ENCODE results near the gene FOXP1.

The FOXP1 gene

DNA sequence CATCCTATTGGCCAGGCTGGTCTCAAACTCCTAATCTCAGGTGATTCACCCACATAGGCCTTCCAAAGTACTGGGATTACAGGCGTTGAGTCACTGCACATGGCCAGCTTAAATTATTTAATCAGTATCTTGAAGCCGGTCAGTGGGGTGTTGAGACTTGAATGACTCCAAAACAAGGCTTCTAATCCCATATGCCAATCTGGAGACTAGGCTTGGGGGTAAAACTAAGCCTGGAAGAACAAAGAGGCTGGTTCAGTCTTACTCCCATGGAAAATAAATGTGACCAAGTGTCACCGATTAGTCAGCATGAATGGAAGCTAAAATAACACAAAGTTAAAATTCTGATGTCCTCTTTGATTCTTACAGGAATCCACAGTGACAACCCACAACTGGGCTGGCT is 509.1 kb downstream of the FOXP1 start:
- DNase-seq (ENCODE audit: low spot score), result peak; percentile 61

DNA sequence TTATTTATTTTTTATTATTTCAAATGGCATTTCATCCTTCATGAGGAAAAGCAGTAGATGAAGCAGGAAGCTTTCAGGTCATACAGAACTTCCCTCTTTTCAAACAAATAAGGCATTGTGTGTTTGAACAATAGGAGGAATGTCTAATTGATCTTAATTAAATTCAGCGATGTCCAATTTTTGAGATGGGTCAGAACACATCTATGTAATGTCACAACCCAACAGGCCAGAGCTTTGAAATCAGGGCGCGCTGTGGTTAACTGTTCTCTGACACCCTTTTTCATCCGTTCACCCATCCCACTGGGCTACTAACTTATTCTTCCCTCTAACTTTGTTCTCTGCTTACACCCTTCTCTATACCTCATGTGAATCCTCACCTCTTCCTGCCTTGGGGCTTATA is 510.5 kb downstream of the FOXP1 start:
- peak; percentile 44 for DNase-seq (ENCODE audit: low spot score)

DNA sequence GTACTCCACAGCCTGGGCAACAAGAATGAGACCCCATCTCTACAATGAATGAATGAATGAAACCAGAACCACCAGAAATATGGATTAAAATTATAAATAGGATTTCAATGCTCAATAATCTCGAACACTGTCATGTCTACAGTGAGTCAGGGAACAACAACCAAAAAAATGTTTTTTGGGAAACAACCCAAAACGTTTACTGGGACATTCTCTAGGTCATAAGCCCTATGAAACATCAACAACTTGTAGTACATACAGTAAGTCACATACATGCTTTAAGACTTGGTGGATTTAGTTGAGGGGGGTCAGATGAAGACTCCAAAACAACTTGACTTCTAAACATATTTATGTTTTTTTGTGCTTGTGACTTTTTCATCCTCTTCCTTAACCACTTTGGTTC is 511.2 kb downstream of the FOXP1 start:
- no peak for DNase-seq (ENCODE audit: low spot score)

DNA sequence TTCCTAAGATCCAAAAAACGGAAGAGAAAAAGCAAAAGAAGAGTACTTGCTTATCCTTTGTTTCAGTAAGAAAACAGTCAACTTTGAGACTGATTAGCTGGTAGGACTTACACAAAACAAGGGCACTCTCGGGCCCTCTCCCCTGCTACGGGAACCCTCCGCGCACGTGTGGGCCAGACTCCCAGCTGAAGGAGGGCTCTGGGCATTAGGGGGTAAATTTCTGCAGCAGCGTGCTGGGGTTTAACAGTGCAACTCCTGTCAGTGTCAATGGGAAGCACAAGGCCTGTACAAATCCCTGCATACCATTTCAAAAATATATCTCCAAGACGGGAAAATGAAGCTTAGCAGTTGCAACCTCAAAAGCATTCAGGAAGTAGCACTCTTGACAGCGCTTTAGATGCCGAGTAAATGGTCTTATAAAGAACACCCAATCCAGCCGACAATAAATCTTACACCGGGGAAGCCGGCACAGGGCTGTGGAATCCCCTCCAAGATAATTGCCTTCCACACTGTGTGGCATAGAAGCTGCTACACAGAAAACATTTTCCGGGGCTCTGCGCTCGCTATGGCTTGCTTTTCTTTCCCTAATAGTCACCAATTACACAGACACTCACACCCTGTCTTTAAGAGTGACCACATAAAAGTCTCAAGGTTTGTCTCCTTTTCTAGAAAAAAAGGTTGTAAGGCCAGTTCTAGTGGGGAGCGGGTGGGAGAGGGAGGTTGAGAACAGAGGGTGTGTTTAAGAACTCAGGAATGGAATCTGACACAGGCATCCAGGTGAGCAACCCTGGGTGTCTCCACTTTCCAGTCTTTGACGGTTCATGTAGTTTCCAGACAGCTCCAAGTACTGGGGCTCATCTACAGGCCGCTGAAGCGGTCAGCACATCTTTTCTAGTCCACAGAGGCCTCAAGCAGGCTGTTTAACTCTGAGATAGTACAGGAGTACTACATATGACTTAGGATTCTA is 512.7 kb downstream of the FOXP1 start:
- no peak for DNase-seq (ENCODE audit: low spot score)

DNA sequence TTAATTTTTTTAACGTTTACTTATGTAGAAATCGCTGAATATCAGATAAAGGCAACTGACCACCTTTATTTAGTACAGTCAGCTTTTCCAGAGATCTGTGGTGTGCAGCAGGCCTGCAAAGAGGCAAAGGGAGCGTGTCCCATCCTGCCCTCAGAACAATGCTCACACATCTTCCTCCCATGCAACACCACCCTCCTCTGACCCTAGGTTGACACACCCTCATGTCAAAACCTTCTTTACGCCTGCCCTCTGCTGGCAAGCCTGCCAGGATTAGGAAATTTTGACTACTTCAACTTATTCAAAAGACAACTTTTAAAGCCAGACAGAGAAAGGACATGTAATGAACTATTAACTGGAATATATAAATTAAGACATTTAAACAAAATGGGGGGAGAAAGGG is 513.7 kb downstream of the FOXP1 start:
- peak; percentile 76 for DNase-seq (ENCODE audit: low spot score)

DNA sequence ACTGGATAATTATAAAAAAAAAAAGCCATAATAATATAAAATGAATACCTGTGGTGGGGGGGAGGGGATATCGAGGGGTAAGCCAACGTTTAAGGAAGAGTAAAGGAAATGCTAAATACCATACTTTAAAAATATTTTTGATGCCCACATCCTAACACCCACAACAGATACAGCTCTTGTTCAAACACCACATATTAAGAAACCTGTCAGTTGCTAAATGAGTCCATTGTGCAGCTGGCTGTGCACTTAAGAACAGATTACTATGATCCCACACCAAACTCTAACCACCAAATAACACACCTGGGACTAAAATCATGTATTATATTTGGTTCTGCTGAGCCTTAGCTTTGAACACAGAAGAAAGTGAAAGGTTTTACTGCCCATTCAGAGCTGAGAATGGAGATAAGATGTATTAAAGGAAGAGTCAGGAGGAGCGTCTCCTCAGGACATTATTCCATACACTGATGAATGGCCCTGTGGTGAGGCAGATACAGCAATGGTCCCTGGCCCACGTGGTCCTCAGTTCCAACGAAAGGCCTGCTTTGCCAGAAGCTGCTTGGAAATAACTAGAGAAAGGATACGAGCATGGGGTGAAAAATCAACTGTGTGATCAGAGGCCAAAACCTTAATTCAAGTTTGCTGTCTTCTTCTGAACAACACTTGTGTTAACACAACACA is 515.4 kb downstream of the FOXP1 start:
- no peak for DNase-seq (ENCODE audit: low spot score)

DNA sequence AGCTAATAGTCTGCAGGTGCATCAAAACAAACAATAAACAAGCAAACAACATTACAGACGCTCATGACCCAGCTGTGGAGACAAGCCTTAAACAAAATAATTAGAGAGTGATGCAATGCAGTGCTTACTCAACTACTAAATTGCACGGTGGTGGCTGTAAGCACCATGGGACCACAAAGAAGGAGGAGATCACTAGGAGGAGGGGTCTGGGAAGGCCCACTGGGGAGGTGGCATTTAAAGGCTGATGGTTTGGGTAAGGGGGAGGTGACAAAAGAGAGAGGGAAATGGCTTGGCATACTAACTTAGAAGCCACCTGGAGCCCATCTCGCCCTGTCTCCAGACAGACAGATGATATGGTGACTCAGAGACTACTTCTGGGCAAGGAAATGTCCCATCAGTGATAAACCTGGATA is 516.7 kb downstream of the FOXP1 start:
- DNase-seq (ENCODE audit: low spot score), result no peak

DNA sequence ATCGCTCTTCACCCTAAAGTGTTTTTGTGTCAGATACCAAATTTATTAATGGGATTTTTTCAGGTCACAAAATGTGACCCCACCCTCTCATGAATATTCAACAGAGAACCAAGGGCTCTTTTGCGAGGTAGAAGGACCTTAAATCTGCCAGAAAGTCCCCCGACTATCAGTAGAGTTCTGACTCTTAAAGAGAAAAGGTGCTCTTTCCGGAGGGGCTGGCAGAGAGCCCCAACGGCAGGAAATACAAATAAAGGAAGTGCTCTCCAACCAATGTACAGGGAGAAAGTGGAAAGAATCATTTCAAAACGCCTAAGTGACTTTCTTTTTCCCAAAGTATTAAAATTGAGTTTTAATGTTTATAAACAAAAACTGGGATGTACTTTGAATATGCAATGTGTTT is 517.2 kb downstream of the FOXP1 start:
- no peak for DNase-seq (ENCODE audit: low spot score)

DNA sequence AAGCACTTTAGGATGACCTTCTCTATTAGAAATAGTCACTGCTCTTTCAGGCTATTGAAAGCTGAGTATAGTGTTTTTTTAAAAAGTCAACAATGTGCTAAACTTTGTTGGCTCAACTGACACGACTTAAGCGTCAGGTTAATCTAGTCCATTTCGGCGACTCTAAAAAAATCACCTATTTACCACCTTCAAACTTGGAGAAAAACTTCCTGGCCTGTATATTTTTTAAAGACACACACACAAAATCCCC is 517.8 kb downstream of the FOXP1 start:
- DNase-seq (ENCODE audit: low spot score), result no peak

DNA sequence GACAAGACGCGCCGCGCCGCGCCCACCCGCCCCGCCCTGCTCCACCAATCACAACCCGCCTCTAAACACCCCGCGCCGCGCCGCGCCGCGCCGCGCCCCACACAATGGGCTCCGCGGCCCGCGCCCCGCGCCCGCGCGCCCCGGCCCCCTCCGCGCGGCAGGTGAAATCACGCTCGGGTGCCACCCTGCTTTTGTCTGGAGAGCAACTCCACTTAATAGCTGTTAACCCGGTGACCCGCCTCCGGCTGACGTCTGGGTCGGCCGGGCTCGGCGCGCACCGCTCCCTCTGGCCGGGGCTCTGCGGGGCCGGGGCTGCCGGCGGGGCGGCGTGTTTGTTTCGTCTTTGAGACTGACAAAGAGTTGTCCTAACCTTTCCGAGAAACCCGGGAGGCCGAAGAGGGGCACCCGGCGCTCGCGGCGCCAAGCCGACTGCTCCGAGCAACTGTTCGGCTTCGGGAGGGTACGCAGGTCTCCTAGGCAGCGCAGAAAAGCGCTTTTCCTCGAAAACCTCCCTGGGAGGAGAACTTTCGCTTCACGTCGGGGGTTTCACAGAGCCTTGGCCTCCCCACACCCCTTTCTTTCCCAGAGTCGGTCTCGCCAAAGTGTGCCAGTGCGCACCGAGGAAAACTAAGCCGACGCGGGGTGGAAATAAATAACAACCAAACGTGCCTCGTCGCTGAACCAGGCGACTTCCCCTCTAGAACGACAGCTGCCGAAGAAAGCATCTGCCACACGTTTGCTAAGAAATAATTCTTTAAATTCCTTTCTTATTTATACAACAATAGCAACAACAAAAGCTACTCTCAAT is 518.4 kb downstream of the FOXP1 start:
- no peak for DNase-seq (ENCODE audit: low spot score)

DNA sequence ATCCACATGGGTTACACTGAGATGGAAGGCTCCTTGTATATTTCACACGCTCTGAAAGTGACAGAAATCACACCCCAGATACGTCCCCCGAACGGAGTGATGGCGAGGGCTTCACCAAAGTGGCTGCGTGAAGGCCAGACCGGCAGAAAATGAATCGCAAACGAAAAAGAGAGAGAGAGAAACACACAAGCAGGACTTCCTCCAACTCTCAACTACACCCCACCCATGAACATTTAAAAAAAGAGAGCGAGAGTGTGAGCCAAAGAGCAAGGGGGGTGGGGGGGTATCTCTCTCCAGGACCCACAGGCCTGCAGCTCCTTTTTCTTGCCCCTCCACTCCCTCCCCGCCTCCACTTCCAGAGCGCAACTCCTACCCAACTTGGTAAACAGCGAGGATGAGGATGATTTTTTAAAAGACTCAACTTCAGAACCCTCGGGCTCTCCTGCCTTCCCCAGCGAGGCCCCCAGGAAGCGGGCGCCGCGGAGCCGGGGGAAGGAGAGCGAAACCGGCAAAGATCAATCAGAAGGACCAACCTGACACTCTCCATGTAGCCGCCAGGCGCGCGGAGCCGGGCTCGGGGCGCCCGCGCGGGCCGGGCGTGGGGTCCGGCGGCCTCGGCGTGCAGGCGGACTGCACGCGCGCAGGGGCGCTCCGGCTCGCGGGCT is 519.1 kb downstream of the FOXP1 start:
- DNase-seq (ENCODE audit: low spot score), result peak; percentile 27

DNA sequence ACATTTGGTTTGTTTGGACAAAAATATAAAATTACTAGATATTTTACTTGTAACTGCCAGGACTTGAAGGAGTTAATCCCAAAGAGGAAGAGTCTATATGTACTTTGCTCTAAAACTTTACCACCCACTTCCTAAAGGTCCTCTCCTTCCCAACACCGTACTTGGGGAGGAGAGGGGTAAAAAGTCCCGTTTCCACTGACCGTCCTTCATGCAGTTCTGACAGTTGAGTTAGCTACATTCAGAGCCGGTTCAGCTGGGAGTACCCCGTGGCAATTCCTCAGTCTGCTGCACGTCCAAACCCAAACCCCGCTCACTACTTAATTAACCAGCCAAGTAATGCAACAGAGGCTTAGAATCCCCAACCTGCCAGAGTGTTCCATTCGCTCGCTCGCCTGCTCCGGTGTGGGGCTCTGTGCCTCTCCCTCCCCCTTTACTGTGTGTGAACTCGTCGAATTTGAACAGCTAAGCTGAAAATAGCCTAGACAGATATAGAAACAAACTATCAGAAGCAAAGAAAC is 519.7 kb downstream of the FOXP1 start:
- peak; percentile 30 for DNase-seq (ENCODE audit: low spot score)

DNA sequence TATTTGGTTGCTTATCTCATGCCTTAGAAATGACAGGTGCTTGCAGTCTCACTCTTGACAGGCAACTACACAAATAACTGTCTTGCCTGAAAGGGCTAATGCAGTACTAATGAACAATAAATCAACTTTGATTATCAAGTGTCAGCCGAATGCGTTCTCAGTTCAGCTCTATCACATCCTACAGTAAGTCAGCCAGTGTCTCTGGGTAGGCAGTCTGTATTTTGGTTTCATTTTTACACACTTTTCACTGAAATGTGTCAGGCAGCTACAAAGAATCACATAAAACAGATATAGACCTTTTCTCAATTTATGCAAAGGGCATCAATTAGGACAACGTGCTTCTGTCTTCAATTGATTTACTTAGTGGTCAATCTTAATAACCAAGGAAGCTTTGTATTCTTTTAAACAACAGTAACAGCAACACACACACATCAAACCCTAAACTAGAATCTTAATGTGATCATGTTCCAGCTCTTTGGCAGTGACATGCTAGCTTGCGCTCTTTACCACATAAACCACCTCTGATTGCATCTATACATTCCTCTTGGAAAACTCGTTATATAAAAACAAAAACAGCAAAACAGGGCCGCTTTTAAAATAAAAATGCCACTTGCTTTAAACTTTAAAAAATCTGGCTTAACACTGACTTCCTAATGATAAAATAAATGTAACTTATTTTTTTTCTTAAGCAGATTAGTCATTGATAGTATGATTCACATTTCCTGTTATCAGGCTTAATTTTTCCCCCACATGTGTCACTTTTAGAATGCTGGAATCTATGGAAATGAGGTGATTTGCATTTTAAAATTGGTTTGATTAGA is 520.4 kb downstream of the FOXP1 start:
- peak; percentile 31 for DNase-seq (ENCODE audit: low spot score)

DNA sequence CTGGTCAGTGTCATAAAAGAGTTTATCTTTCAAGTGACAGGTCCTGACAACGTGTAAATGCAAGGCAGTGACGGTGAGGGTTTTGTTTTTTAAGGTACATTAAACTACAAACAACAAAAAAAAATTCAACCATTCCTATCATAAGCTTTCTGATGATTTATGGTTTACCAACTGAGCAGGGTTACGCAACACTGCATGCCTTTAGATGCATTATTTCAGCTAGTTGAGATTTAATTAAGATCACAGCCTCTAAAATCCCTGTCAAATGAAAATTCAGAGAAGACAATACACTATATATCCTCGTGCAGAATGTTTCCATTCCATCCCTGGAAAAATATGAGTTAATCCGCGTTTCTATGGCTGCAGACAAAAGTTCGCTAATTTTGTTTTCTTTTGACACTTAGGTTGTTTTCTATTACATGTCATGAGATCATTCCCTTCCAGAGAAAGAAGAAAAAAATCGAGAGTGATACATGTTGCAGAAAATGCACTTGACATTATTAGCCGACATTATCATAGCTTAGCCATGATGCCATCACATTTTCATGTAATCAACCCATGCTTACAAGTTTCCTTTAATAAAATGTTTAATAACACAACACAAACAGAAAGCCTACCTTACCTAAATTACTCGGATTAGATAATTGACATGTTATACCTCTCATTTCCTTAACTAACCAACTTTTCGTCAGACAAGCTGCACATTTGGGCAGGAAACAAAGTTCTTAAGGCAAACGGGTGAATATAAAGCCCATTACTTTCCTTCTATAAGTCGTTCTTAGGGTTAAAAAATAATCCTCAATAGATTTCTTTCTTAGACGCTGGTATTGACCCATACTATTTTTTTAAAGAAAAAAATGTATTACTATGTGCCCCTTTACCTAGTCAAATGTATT is 521.2 kb downstream of the FOXP1 start:
- DNase-seq (ENCODE audit: low spot score), result no peak

DNA sequence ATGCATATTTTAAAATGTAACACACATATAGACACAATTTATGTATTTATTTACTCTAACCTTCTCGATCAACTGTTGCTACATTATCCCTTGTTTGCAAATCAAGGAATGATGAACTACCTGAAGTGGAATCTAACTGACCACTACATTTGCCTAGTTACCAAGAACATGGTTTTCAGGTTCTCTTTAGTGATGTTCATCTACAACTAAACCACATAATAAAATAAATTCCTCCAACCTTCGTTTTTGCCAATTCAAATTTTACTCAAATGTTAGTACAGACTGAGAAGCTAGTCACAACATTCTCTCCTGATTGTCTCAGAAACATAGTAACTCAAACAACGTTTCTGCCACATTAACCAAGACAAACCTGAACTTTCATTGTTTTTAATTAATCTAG is 521.9 kb downstream of the FOXP1 start:
- no peak for DNase-seq (ENCODE audit: low spot score)

DNA sequence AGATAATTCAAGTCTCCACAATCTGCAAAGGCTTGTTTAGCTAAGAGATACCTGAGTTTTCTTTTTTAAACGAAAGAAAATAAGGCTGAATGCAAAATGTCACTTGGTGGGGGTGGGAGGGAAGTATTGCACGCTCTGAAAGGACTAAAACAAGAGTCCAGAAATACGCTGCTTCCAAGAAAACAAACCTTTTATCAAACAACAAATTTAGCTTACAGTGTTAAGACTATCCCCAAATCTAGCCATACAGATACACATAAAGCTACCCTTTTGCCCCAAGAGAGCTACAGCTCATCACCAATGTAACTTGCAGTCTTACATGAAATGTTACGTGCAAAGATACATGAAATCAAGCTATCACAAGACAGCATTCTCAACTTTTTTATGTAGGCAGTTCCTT is 522.5 kb downstream of the FOXP1 start:
- DNase-seq (ENCODE audit: low spot score), result no peak

DNA sequence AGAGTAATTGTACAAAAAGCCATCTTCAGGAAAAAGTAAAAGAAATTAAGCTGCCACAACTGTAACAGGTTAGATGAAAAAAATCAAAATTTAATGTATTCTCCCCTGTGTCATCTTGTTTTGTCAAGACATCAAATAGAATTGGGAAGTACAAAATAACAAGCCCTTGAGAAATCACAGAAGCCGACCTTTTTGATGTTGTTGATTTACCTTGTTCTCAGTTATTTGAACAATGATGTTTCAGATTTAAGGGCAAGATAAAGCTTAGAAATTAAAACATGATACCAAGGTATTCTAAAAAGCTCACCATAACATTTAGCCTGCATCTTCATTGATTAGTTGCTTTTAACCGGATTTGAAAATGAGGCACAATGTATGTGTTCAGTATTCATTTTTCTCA is 523.0 kb downstream of the FOXP1 start:
- DNase-seq (ENCODE audit: low spot score), result no peak

DNA sequence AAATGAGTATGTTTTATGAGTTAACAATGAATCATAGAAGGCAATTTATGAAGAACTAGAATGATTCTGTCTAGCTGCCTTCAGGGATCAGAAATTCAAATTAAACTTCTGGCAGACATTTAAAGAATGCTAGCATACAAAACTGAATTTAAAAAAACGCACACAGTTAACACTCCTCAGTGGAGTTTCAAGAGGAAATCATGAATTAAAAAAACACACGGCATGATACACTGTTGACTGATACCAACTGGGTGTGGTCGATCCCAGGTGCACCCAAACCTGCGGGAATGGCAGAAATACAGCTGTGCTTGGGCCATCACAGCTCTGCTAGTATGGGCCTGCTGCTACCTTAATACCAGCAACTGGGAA is 526.0 kb downstream of the FOXP1 start:
- no peak for DNase-seq (ENCODE audit: low spot score)

DNA sequence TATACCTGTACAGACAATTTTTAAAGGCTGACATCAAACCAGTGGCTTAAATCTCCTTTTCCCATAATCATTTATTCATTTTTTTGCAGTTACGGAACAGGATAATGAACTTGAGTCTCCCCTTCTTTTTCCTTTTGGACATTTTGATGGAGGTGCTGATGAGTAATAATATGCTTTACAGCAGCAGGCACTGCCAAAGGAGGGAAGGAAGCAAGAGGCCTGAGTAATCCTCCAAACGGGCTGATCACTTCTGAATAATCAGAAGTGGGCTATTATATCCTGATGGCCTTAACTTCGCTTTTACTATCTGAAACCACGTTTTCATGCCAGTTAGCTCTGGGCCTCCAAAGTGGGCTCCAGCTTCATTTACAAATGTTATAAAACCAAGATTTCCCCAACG is 527.2 kb downstream of the FOXP1 start:
- DNase-seq (ENCODE audit: low spot score), result no peak
